Stimulated activated naive CD4-positive, alpha-beta T cell treated with Interleukin-2 at 50 U/mL for 16 hours (primary cell): Measurements from ENCODE around the gene UVSSA.

Experiments
- DNase-seq: peaks from one replicate; lab custom pipeline; 2025; lab: John Stamatoyannopoulos, UW

UVSSA gene

GRCh38 chr4:1346781-1347409, at the start of gene UVSSA:
Gene UVSSA, plus strand, starts transcription at chr4:1347208. Its CDS starts 884 bp downstream, at chr4:1348092.
- peak; percentile 100 for DNase-seq

DNA sequence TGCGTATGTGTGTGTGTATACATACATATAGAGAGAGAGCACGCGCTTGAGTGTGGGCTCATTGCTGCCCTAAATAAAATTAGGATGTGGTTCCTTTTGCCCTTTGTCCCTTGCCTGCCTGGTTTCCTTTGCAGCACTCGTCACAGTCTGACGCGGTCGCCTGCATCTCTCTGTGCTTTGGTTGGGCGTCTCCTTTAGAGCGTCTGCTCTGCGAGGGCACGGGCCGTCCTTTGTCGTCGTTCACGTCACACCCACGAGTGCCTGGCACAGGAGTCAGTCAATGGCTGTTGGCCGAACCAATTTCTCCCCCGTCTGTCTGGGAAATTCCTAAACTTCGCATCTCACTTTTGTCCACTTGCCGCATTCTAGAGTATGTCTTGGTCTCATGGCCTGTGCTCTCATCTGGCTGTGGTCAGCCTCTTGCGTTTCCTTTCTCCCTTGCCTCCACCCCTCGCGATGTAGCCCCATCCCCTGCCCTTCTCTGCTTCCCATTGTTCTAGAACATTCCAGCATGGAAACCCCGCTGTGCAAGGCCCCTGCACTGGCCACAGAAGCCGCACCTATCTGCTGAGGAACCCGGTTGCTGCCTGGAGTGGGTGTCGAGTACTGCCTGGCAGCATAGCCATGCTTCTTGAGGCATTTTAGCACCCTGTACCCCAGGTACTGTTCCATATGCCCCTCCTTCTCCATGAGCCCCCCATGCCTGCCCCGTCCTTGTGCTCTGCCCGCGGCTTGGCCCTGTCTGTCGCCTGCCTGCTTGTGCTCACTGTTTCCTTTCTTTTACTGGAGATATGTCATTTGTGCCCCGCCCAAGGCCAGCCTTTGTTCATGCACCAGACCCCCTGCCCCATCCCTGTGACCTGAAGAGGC, 49.3 kb upstream of the UVSSA start:
- DNase-seq: no peak

DNA sequence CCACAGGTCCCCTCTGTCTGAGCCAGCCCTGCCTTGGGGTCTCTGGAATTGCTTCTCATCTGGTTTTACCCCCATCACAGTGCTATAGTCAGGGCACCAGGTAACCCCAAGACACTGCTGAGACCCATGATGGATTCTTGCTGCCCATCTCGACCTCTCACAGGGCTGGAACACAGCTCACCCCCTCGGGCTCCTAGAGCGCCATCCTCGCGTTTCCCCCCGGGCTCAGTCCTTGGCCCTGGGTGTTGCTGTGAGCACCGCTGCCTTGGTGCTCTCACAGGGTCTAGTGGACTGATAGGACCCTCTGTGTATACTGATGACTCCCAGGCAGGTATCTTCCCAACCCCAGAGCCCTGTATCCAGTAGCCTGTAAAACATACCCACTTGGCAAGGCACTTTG, 48.5 kb upstream of the UVSSA start:
- DNase-seq: no peak

GRCh38 chr4:1299301-1299860, 47.6 kb upstream of the UVSSA start:
- no peak for DNase-seq

DNA sequence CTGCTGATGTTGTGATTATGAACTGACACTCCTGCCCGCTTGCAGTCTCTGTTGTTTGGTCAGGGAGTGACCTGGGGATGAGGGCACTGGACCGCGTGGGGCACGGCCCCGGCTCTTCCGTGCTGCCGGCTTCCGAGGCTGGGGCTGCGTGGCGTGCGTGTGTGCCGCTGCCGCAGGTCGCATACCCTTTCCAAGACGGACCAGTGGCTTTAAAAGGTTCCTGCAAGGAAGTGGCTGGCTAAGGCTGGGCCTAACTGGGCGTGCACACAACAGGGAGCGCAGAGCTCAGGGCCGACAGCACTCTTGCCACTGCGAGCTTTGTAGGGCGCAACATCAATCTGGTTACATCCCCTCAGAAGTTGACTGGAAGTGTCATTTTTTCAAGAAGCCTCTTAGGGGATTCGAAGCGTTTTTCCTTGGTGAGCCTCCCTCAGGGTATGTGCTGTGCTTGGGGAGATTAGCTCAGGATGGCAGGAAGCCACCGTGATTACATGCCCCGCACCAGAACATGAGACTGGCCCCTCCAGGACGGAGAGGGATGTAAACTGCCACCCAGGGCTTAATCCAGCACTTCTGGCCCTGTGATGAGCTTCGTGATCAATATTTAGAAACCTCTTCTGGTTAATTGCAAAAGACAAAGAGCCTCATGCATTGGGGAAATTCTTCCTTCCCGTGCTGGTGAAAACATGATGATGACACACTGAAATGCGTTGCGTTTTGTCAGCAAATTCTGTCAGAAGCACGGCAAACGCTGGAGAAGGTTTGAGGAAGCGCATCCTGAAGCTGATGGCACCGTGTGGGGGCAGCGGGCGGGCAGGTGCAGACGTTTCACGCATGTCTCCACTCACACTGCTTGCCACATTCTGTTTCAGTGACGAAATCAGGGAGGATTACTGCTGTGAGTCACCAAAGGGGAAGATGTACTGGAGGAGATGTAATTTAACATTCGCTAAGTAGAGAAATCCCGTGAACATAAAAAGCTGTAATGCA, 46.2 kb upstream of the UVSSA start:
- DNase-seq: peak; percentile 37

- no peak for DNase-seq
Observed at GRCh38 chr4:1302159-1302558, 44.8 kb upstream of the UVSSA start.

- no peak for DNase-seq
Observed at GRCh38 chr4:1305261-1305711, 41.7 kb upstream of the UVSSA start.

- no peak for DNase-seq
Observed at GRCh38 chr4:1305781-1306455, 41.1 kb upstream of the UVSSA start.

GRCh38 chr4:1307951-1308735, 38.9 kb upstream of the UVSSA start:
- DNase-seq: no peak

GRCh38 chr4:1309261-1310010, 37.6 kb upstream of the UVSSA start:
- peak; percentile 42 for DNase-seq

- no peak for DNase-seq
Observed at GRCh38 chr4:1310031-1310795, 36.8 kb upstream of the UVSSA start.

- DNase-seq: no peak
Observed at GRCh38 chr4:1310796-1311631, 36.0 kb upstream of the UVSSA start.

GRCh38 chr4:1312821-1313640, 34.0 kb upstream of the UVSSA start:
- no peak for DNase-seq

DNA sequence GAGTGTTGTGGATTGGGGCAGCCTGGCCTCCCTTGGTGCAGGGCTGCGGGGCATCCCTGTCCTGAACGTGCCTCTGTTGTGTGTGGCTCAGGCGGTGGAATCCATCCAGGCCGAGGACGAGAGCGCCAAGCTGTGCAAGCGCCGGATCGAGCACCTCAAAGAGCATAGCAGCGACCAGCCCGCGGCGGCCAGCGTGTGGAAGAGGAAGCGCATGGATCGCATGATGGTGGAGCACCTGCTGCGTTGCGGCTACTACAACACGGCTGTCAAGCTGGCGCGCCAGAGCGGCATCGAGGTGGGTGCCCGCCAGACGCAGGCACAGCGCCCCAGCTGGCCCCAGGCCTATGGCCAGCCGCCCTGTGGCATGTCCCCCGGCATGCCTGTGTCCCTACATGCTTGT, 31.7 kb upstream of the UVSSA start:
- DNase-seq: no peak

DNA sequence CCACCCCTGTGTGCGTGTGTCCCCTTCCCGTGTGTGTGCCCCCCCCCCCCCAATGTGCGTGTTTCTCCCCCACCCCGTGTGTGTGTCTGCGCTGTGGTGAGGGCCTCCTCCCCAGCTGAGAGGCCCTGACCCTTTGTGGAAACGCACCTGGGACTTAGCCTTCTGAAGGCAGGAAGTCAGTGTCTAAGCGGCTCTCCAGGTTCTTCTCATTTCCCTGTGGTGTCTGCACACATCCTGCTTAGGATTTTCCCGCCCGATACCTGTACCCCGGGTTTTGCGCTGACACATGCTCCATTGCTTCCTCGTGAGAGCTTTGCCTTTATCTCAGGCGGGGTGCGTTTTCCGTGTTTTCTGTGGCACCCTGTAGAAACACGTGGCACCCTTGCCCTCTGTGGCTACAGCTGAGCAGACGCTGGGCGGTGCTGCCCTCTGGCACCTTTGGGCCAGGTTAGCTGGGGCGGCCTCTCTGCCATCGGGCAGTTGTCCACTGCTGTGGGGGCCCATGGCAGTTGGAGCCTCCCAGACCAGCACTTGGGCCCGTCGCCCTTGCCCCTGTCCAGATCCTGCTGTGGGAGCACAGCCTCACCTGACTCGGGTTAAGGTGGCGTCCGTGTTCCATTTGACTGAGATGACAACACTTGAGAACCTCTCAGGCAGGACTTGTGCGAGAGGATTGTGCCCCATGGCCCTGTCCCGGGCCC, 31.0 kb upstream of the UVSSA start:
- DNase-seq: no peak

GRCh38 chr4:1316537-1317168, 30.4 kb upstream of the UVSSA start:
- no peak for DNase-seq
